GM06990 (cell line): Measurements from ENCODE around the gene LMOD1.

Experiments
- DNase-seq: peaks from one replicate; pipeline ENCODE4 v3.0.0-alpha.2; 2011; ENCODE audit not compliant: insufficient read length; ENCODE audit errors: extremely low read depth
- H3K27me3 ChIP-seq: replicated peaks from 2 replicates; pipeline ENCODE4 v1.6.0; 2011; ENCODE audit warnings: low read length; ENCODE audit not compliant: control insufficient read depth, insufficient read depth
- H3K36me3 ChIP-seq: 2 replicates; pipeline ENCODE4 v1.5.1; 2011; ENCODE audit warnings: low read length; ENCODE audit not compliant: control insufficient read depth, insufficient read depth
- H3K4me3 ChIP-seq: replicated peaks from 2 replicates; pipeline ENCODE4 v1.5.1; 2011; ENCODE audit warnings: low read depth, mild to moderate bottlenecking, control low read depth, low read length
- CTCF ChIP-seq: IDR thresholded peaks from 2 replicates; pipeline ENCODE4 v1.5.1; 2011; ENCODE audit warnings: low read length, control low read depth, mild to moderate bottlenecking, inconsistent platforms; ENCODE audit not compliant: insufficient read depth, poor library complexity, severe bottlenecking

LMOD1 gene

GRCh38 chr1:201921952-201922558 lies 24.3 kb downstream of the LMOD1 start:
- H3K27me3 ChIP-seq = no peaks in the 10 kb centered on the region
- no peak overlapping the region for H3K4me3 ChIP-seq
- H3K36me3 ChIP-seq = no peaks in the 10 kb centered on the region
- TF ChIP-seq CTCF = no peak
- no peak for DNase-seq

DNA sequence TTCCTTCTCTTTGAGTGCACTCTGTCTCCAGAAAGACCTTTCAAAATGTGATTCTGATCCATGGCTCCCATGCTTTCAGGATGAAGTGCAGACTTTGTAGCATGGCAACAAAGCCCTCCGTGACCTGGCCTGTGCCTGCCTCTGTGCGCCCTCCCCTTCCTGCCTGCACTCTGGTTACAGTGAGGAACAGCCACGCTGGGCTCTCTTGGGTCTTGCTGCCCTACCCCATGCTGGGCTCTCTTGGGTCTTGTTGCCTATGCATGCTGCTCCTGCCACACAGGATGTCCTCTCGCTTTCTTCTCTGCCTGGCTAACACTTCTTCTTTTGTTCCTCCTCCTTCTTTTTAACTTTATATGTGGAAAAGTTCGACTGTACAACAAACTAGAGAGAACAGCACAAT lies 28.0 kb downstream of the LMOD1 start:
- no peak for TF ChIP-seq CTCF
- Histone ChIP-seq H3K36me3 (no peaks in the 10 kb centered on the region), H3K27me3 (peaks cover 2% of the 10 kb centered on the region; the same call in 1 of the 2 replicates), H3K4me3 (no peak overlapping the region)
- DNase-seq = no peak

GRCh38 chr1:201917362-201918033 lies 28.9 kb downstream of the LMOD1 start:
- H3K27me3 ChIP-seq = peaks cover 2% of the 10 kb centered on the region; the same call in 1 of the 2 replicates
- no peak for DNase-seq
- no peak overlapping the region for H3K4me3 ChIP-seq
- no peaks in the 10 kb centered on the region for H3K36me3 ChIP-seq
- TF ChIP-seq CTCF = no peak

- peaks cover 2% of the 10 kb centered on the region for H3K27me3 ChIP-seq
- TF ChIP-seq CTCF = no peak
- DNase-seq = no peak
- no peak overlapping the region for H3K4me3 ChIP-seq
- no peaks in the 10 kb centered on the region for H3K36me3 ChIP-seq
These were observed 29.6 kb downstream of the LMOD1 start for GRCh38 chr1:201916649-201917249.

DNA sequence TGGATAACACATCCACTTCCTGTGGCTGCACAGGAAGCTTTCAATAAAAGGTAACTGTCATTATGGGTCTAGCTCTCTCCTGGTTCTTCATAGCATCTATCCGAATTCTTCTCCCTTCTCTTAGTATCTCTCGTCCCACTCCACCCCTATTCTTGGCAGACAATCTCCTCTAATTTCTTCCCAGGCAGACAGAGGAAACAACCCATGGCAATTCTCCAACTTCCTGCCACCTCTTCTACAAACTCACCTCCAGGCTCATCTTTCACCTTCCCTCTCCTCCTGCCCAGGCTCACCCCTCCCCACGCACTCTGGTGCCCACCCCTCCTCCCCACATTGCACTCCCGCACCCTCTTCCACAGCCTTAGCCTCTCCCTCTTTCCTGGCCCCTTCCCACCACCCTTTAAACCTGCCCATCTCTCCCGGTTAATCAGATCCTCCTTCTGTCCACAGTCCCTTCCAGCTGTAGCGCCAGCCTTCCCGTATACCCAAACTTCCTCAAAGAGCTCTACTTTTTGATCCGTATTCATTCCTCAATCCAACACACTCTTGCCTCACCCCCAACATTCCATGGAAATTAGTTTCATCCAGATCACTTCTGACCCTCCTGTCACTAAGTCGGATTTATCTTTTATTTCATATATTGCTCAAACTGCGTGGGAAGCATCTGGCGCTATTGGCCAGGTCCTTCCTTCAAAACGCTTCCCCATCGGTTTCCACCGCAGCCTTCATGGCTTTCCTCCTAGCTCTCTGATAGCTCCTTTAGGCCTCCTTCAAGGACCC lies 31.7 kb downstream of the LMOD1 start:
- H3K27me3 ChIP-seq = peaks cover 2% of the 10 kb centered on the region

More for the DNA sequence above, 31.7 kb downstream of the LMOD1 start:
- no peak overlapping the region for H3K4me3 ChIP-seq
- no peak for DNase-seq
- H3K36me3 ChIP-seq = no peaks in the 10 kb centered on the region
- TF ChIP-seq CTCF = no peak
